Gastroesophageal sphincter (tissue), 4 donors: Measurements from ENCODE around the gene MAP4K4. TPM values are rescaled to one million over a fixed set of nuclear protein-coding genes. Genes with fewer than 3 reads are reported as not detected.

Source experiments
- ATAC-seq: fragments of 150-250 bp; one replicate; pipeline ENCODE4 v1.9.1; 2016; ENCODE audit warnings: mild to moderate bottlenecking, moderate library complexity
- H3K27ac ChIP-seq, 4 donors: fragments of 200-600 bp; sonication (generic) in 3 of 4; 1 replicate in 3 of 4; 2 replicates in 1 of 4; pipeline ENCODE4 v1.5.1; 2016 to 2019
- H3K27me3 ChIP-seq: fragments of 200-600 bp; sonication (generic); one replicate; pipeline ENCODE4 v1.5.1; 2019
- H3K36me3 ChIP-seq, 2 donors: fragments of 200-600 bp; sonication (generic); one replicate each; pipeline ENCODE4 v1.5.1; 2019; ENCODE audit warnings: control low read depth in 1 of 2
- H3K4me1 ChIP-seq, 3 donors: fragments of 200-600 bp; sonication (generic); 1 replicate in 2 of 3; 2 replicates in 1 of 3; pipeline ENCODE4 v1.5.1; 2016 to 2019; ENCODE audit warnings: control low read depth in 2 of 3
- H3K4me3 ChIP-seq, 2 donors: fragments of 200-600 bp; sonication (generic); one replicate each; pipeline ENCODE4 v1.5.1; 2019; ENCODE audit warnings: mild to moderate bottlenecking in 1 of 2, moderate library complexity in 1 of 2
- H3K9me3 ChIP-seq, 3 donors: fragments of 200-600 bp; sonication (generic); one replicate each; pipeline ENCODE4 v1.5.1; 2017 to 2019; ENCODE audit warnings: control low read depth in 2 of 3
- CTCF ChIP-seq, 4 experiments: fragments of 200-600 bp in 2 of 4; fragments of 450-650 bp in 2 of 4; sonication (generic) in 1 of 4; IDR thresholded peaks; one replicate each; pipeline ENCODE4 v1.5.1; 2017 to 2019; ENCODE audit warnings: antibody characterized with exemption in 4 of 4, mild to moderate bottlenecking in 2 of 4, moderate library complexity in 2 of 4
- EP300 ChIP-seq: sonication (generic); formaldehyde crosslinking; IDR thresholded peaks from one replicate; pipeline ENCODE4 v1.6.1; 2017; ENCODE audit warnings: antibody characterized with exemption, mild to moderate bottlenecking
- POLR2A ChIP-seq, 2 donors: fragments of 450-650 bp; IDR thresholded peaks; one replicate each; pipeline ENCODE4 v1.6.1; 2017; ENCODE audit warnings: antibody characterized with exemption in 2 of 2, mild to moderate bottlenecking in 2 of 2, moderate library complexity in 1 of 2
- POLR2AphosphoS5 ChIP-seq: sonication (generic); formaldehyde crosslinking; IDR thresholded peaks from one replicate; pipeline ENCODE4 v1.6.1; 2017; ENCODE audit warnings: antibody characterized with exemption
- WGBS, 2 donors: methylation state at CpG; one replicate each; pipeline ENCODE4 v1.1.5; 2018; ENCODE audit warnings: low coverage in 1 of 2; 5-methylcytosine and 5-hydroxymethylcytosine counted together
- total RNA-seq, 4 donors: library from RNA; depleted of rRNA; stranded (reverse); fragments of >200 nt; gene quantifications; one replicate each; pipeline ENCODE4 v1.1.0, GENCODE V29; 2016

The MAP4K4 gene
- total RNA-seq, 4 donors from 2014 or later, result 35.8 to 59.5 (median 48.9) TPM

- no peaks in the 10 kb centered on the region for H3K4me1 ChIP-seq
- no peak overlapping the region for H3K27ac ChIP-seq
- TF ChIP-seq CTCF (IDR thresholded peaks at IDR 0.05), result no peak
- no peak for TF ChIP-seq EP300
- no peak for TF ChIP-seq POLR2A (IDR thresholded peaks at IDR 0.05)
- TF ChIP-seq POLR2AphosphoS5, result no peak
- H3K4me3 ChIP-seq, result no peak overlapping the region
- 97 to 100% methylated on average over 2 of the region's 2 CpGs for WGBS, 2 donors
- ATAC-seq, result no peak
- H3K27me3 ChIP-seq, result no peaks in the 10 kb centered on the region
- no peaks in the 10 kb centered on the region for H3K36me3 ChIP-seq
- H3K9me3 ChIP-seq, result peaks cover 0 to 10% (median 0%) of the 10 kb centered on the region in 3 donors
Observed at GRCh38 chr2:101690547-101691152, 6.9 kb upstream of the MAP4K4 start.

DNA sequence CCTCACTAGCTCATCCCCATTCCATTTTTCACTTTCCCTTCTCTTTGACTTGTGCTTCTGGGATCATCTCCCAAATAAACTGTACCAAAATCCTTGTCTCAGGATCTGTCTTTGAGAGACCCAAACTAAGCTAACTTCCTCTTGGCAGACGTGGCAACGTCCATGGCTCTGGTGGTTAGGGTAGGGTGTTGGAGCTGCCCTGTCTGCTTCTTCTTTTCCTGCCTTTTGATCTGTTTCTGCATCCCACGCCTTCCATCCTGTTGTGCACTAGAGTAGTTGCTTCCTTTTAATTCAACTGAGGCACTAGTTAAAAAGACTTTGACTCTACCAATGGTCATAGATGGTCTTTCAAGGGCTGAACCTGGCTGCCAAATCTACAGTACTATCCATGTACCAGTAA lies 5.5 kb upstream of the MAP4K4 start:
- Histone ChIP-seq H3K27ac (no peak overlapping the region), H3K4me3 (no peak overlapping the region), H3K9me3 (peaks cover 0 to 10% (median 0%) of the 10 kb centered on the region in 3 donors), H3K27me3 (no peaks in the 10 kb centered on the region), H3K36me3 (no peaks in the 10 kb centered on the region), H3K4me1 (peaks cover 0 to 10% (median 0%) of the 10 kb centered on the region in 3 donors)
- ATAC-seq, result no peak
- 52% methylated on average over 3 of the region's 3 CpGs; no CpG with 5 or more reads in 1 of the 2 donors for WGBS, 2 donors
- TF ChIP-seq POLR2AphosphoS5 (no peak), POLR2A (IDR thresholded peaks at IDR 0.05) (no peak), CTCF (IDR thresholded peaks at IDR 0.05) (no peak), EP300 (no peak)

- Histone ChIP-seq H3K27ac (no peak overlapping the region), H3K36me3 (no peaks in the 10 kb centered on the region), H3K4me3 (no peak overlapping the region), H3K27me3 (no peaks in the 10 kb centered on the region), H3K4me1 (peaks cover 0 to 12% (median 0%) of the 10 kb centered on the region in 3 donors), H3K9me3 (peaks cover 0 to 10% (median 0%) of the 10 kb centered on the region in 3 donors)
- TF ChIP-seq EP300 (no peak), POLR2AphosphoS5 (no peak), CTCF (IDR thresholded peaks at IDR 0.05) (no peak), POLR2A (IDR thresholded peaks at IDR 0.05) (no peak)
- 74 to 80% methylated on average over 2 to 3 of the region's 3 CpGs for WGBS, 2 donors
- no peak for ATAC-seq
Observed at GRCh38 chr2:101692766-101693165, 4.7 kb upstream of the MAP4K4 start.

- no peak for ATAC-seq
- Histone ChIP-seq H3K27me3 (no peaks in the 10 kb centered on the region), H3K9me3 (peaks cover 0 to 10% (median 0%) of the 10 kb centered on the region in 3 donors), H3K36me3 (no peaks in the 10 kb centered on the region), H3K4me1 (peaks cover 0 to 19% (median 0%) of the 10 kb centered on the region in 3 donors), H3K27ac (no peak overlapping the region), H3K4me3 (no peak overlapping the region)
- no peak for TF ChIP-seq POLR2A (IDR thresholded peaks at IDR 0.05)
- no peak for TF ChIP-seq POLR2AphosphoS5
- TF ChIP-seq CTCF (IDR thresholded peaks at IDR 0.05), result no peak
- no peak for TF ChIP-seq EP300
- 98 to 100% methylated on average over 2 to 3 of the region's 3 CpGs for WGBS, 2 donors
Observed at GRCh38 chr2:101693991-101694588, 3.4 kb upstream of the MAP4K4 start.
